ENCODE measurements around the gene POLR3E. TPM values are rescaled to one million over a fixed set of nuclear protein-coding genes. Genes with fewer than 3 reads are reported as not detected.

POLR3E gene
- total RNA-seq, 6 experiments from 2014 or later, result 31.6 to 36.3 (median 32.6) TPM

- Mint-ChIP-seq H3K4me3 (no peak overlapping the region), H3K27me3 (ENCODE audit: insufficient read depth) (peaks cover 13% of the 10 kb centered on the region), H3K9me3 (no peaks in the 10 kb centered on the region), H3K4me1 (ENCODE audit: low read depth) (no peaks in the 10 kb centered on the region), H3K36me3 (ENCODE audit: low read depth) (peaks cover 9% of the 10 kb centered on the region; the same call in 1 of the 2 replicates), H3K27ac (no peak overlapping the region)
- no peak for TF ChIP-seq CTCF (IDR thresholded peaks at IDR 0.05)
- no peak for DNase-seq
Measured at GRCh38 chr16:22322021-22322471, 24.8 kb downstream of the POLR3E start.

- peaks cover 14% of the 10 kb centered on the region for H3K27me3 Mint-ChIP-seq (ENCODE audit: insufficient read depth)
- peaks cover 9% of the 10 kb centered on the region; the same call in 1 of the 2 replicates for H3K36me3 Mint-ChIP-seq (ENCODE audit: low read depth)
- H3K27ac Mint-ChIP-seq, result no peak overlapping the region
- DNase-seq, result no peak
- no peak overlapping the region for H3K4me3 Mint-ChIP-seq
- no peaks in the 10 kb centered on the region for H3K9me3 Mint-ChIP-seq
- TF ChIP-seq CTCF (IDR thresholded peaks at IDR 0.05), result no peak
- no peaks in the 10 kb centered on the region for H3K4me1 Mint-ChIP-seq (ENCODE audit: low read depth)
Measured at GRCh38 chr16:22322741-22323140, 25.5 kb downstream of the POLR3E start.

- peaks cover 9% of the 10 kb centered on the region; the same call in 1 of the 2 replicates for H3K36me3 Mint-ChIP-seq (ENCODE audit: low read depth)
- TF ChIP-seq CTCF (IDR thresholded peaks at IDR 0.05), result no peak
- H3K4me3 Mint-ChIP-seq, result no peak overlapping the region
- H3K27ac Mint-ChIP-seq, result no peak overlapping the region
- DNase-seq, result no peak
- no peaks in the 10 kb centered on the region for H3K9me3 Mint-ChIP-seq
- peaks cover 14% of the 10 kb centered on the region for H3K27me3 Mint-ChIP-seq (ENCODE audit: insufficient read depth)
- no peaks in the 10 kb centered on the region for H3K4me1 Mint-ChIP-seq (ENCODE audit: low read depth)
Measured at GRCh38 chr16:22323173-22323958, 26.2 kb downstream of the POLR3E start.

GRCh38 chr16:22323959-22324786 is 27.0 kb downstream of the POLR3E start:
- no peak for DNase-seq
- Mint-ChIP-seq H3K4me3 (no peak overlapping the region), H3K27me3 (ENCODE audit: insufficient read depth) (peaks cover 14% of the 10 kb centered on the region), H3K9me3 (no peaks in the 10 kb centered on the region), H3K36me3 (ENCODE audit: low read depth) (peaks cover 9% of the 10 kb centered on the region; the same call in 1 of the 2 replicates), H3K4me1 (ENCODE audit: low read depth) (no peaks in the 10 kb centered on the region), H3K27ac (no peak overlapping the region)
- TF ChIP-seq CTCF (IDR thresholded peaks at IDR 0.05), result no peak

GRCh38 chr16:22324787-22325597 is 27.8 kb downstream of the POLR3E start:
- Mint-ChIP-seq H3K4me3 (no peak overlapping the region), H3K9me3 (no peaks in the 10 kb centered on the region), H3K4me1 (ENCODE audit: low read depth) (no peaks in the 10 kb centered on the region), H3K27ac (0 out of 2 replicates have a peak overlapping the region, but pooled peaks have one; percentile 1), H3K36me3 (ENCODE audit: low read depth) (peaks cover 11% of the 10 kb centered on the region; the same call in 1 of the 2 replicates), H3K27me3 (ENCODE audit: insufficient read depth) (peaks cover 14% of the 10 kb centered on the region)
- no peak for TF ChIP-seq CTCF (IDR thresholded peaks at IDR 0.05)
- DNase-seq, result no peak

Measured in HFFc6 (cell line).